Measurements from ENCODE around the gene LCE1C.

The LCE1C gene

GRCh38 chr1:152761609-152762213 lies 44.7 kb downstream of the LCE1C start:
- intact Hi-C loops (cut with DNase I) = no loop called here

DNA sequence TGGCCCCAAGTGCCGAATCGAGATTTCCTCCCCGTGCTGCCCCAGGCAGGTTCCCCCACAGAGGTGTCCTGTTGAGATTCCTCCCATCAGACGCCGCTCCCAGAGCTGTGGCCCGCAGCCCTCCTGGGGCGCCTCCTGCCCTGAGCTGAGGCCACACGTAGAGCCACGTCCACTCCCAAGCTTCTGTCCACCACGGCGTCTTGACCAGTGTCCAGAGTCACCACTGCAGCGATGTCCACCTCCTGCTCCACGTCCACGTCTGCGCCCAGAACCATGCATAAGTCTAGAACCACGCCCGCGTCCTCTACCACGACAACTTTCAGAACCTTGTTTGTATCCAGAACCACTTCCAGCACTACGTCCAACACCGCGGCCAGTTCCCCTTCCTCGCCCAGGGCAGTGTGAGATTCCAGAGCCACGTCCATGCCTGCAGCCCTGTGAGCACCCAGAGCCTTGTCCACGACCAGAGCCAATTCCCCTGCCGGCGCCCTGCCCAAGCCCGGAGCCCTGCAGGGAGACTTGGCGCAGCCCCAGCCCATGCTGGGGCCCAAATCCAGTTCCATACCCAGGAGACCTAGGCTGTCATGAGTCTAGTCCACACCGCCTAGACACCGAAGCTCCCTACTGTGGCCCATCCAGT lies 45.8 kb downstream of the LCE1C start:
- DNase-seq = no peak
- intact Hi-C loops (cut with DNase I) = no loop called here

More at GRCh38 chr1:152761609-152762213, 44.7 kb downstream of the LCE1C start:
- peak in 37 of 42 donors; percentile 17 to 92 (median 60) for DNase-seq

DNA sequence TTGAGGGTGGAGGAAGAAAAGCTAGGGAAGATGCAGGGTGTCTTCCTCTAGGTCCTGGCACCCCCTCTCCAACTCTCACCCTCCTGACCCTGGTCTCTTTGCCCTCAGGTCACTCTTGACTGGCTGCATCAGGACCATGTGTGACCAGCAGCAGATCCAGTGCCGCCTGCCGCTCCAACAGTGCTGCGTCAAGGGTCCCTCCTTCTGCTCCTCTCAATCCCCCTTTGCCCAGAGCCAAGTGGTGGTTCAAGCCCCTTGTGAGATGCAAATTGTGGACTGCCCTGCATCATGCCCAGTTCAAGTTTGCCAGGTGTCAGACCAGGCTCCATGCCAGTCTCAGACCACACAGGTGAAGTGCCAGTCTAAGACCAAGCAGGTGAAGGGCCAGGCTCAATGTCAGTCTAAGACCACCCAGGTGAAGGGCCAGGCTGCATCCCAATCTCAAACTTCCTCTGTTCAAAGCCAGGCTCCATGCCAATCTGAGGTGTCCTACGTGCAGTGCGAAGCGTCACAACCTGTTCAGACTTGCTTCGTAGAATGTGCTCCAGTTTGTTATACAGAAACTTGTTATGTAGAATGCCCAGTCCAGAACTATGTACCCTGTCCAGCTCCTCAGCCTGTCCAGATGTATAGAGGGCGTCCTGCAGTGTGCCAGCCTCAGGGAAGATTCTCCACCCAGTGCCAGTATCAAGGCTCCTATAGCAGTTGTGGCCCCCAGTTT lies 46.8 kb downstream of the LCE1C start:
- intact Hi-C loops (cut with DNase I) = no loop called here
- no peak for DNase-seq

- intact Hi-C loops (cut with DNase I) = no loop called here
- no peak for DNase-seq
These were observed 47.8 kb downstream of the LCE1C start for GRCh38 chr1:152758636-152759035.

DNA sequence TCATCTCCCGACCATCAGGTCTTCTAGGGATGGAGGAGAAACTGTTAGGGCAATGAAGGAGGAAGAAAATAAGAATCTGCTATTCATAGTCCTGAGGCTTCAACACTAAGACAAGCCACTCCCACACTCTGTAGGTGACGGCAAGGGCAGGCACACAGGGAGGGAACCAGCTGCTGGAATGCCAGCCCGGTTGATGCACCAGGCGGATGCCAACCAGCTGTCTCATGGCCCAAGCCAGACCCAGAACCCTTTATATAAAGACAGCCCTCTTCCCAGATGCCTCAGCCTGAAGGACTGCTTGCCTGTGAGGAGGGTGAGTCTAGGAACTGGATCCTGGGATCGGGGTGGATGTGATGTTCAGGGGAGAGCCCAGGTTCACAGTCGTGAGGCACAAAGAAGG lies 48.7 kb downstream of the LCE1C start, which contains the start of gene KPRP:
TSS of gene KPRP (plus strand) at position 279 of the 400 bp plus-strand sequence. CDS start 1,564 bp downstream, outside the sequence.
- peak in 30 of 42 donors; percentile 8 to 77 (median 50) for DNase-seq
- intact Hi-C loops (cut with DNase I) = no loop called here

DNA sequence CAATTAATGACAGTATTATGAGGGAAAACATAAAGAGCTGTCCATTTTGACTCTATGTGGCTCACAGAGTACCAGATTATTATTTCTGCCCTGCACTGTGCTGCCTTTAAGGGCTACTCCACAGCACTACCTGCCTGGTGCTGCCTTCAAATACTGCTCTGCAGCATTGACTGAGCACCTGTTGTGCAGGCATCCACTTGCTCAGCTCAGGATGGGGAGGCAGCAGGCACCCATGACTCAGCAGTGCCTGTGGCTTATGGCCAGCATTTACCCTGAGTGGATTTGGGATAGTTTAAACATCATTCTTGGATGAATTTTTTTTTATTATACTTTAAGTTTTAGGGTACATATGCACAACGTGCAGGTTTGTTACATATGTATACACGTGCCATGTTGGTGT lies 49.6 kb downstream of the LCE1C start:
- DNase-seq = peak in 30 of 42 donors; percentile 7 to 74 (median 40)
- intact Hi-C loops (cut with DNase I) = no loop called here

Data from head of caudate nucleus (tissue), 42 donors.